IMR-90 (cell line): ENCODE results near the gene CLASP1. TPM values are rescaled to one million over a fixed set of nuclear protein-coding genes. Genes with fewer than 3 reads are reported as not detected.

ENCODE experiments used
- ATAC-seq: fragments of 200-7000 bp; cut with Tn5 transposase; 2 replicates; pipeline ENCODE4 v1.9.1; 2020; ENCODE audit warnings: low read depth, mild to moderate bottlenecking, moderate library complexity
- BruUV-seq: library from RNA; stranded (reverse); fragments of 400-500 nt; replicated peaks from 2 replicates; lab custom pipeline; 2021; lab: Mats Ljungman, UMichigan
- CTCF ChIA-PET: fragments of 300-600 bp; formaldehyde crosslinking; extraction: SDS; loops from one replicate; lab custom pipeline; 2021; ENCODE audit warnings: antibody characterized with exemption; lab: Yijun Ruan, JAX
- POLR2A ChIA-PET: fragments of 300-600 bp; sonication (Branson Sonifier 250); formaldehyde crosslinking; loops from one replicate; lab custom pipeline; 2022; ENCODE audit warnings: antibody characterized with exemption; ENCODE audit not compliant: unreplicated experiment; lab: Charles Lee
- DNase-seq: peaks from one replicate; pipeline ENCODE4 v3.0.0; 2013
- H2AFZ ChIP-seq: replicated peaks from 2 replicates; pipeline ENCODE3; 2013; ENCODE audit warnings: low read length, mild to moderate bottlenecking; ENCODE audit not compliant: poor library complexity
- H2AK5ac ChIP-seq: 2 replicates; pipeline ENCODE4 v1.6.1; 2013; ENCODE audit warnings: low read depth, low read length, inconsistent platforms
- H2AK9ac ChIP-seq: replicated peaks from 2 replicates; pipeline ENCODE3; 2013; ENCODE audit warnings: mild to moderate bottlenecking, low read depth, low read length, moderate library complexity; ENCODE audit not compliant: poor library complexity
- H2BK120ac ChIP-seq: 2 replicates; pipeline ENCODE4 v1.6.1; 2013; ENCODE audit warnings: low read depth, low read length, inconsistent platforms
- H2BK15ac ChIP-seq: 3 replicates; pipeline ENCODE4 v1.6.1; 2013; ENCODE audit warnings: low read depth, low read length, inconsistent platforms
- H2BK20ac ChIP-seq: 2 replicates; pipeline ENCODE4 v1.6.1; 2013; ENCODE audit warnings: low read depth, mild to moderate bottlenecking, inconsistent platforms, low read length, moderate library complexity
- H2BK5ac ChIP-seq: 2 replicates; pipeline ENCODE4 v1.6.1; 2013; ENCODE audit warnings: mild to moderate bottlenecking, low read depth, low read length, inconsistent platforms; ENCODE audit not compliant: poor library complexity, severe bottlenecking
- H3K14ac ChIP-seq: replicated peaks from 2 replicates; pipeline ENCODE4 v1.6.1; 2013; ENCODE audit warnings: low read depth, low read length, inconsistent platforms
- H3K18ac ChIP-seq: 2 replicates; pipeline ENCODE4 v1.6.1; 2013; ENCODE audit warnings: low read depth, low read length, control low read depth
- H3K23ac ChIP-seq: 2 replicates; pipeline ENCODE4 v1.6.1; 2013; ENCODE audit warnings: low read depth, low read length, inconsistent platforms
- H3K27ac ChIP-seq: 2 replicates; pipeline ENCODE4 v1.5.1; 2013; ENCODE audit warnings: mild to moderate bottlenecking, control low read depth, low read length; ENCODE audit not compliant: insufficient read depth
- H3K27me3 ChIP-seq: 2 replicates; pipeline ENCODE4 v1.6.1; 2013; ENCODE audit warnings: low read length; ENCODE audit not compliant: control insufficient read depth, insufficient read depth
- H3K36me3 ChIP-seq: 2 replicates; pipeline ENCODE4 v1.6.1; 2013; ENCODE audit warnings: low read length, mixed read lengths; ENCODE audit not compliant: control insufficient read depth, insufficient read depth
- H3K4ac ChIP-seq: 2 replicates; pipeline ENCODE4 v1.6.1; 2013; ENCODE audit warnings: low read depth, low read length, inconsistent platforms
- H3K4me1 ChIP-seq: 2 replicates; pipeline ENCODE4 v1.6.1; 2013; ENCODE audit warnings: low read length, mixed read lengths; ENCODE audit not compliant: control insufficient read depth, insufficient read depth
- H3K4me2 ChIP-seq: 2 replicates; pipeline ENCODE4 v1.6.1; 2013; ENCODE audit warnings: low read depth, mild to moderate bottlenecking, control low read depth, low read length, moderate library complexity
- H3K4me3 ChIP-seq: 2 replicates; pipeline ENCODE4 v1.5.1; 2013; ENCODE audit warnings: low read depth, mild to moderate bottlenecking, control low read depth, low read length, moderate library complexity; ENCODE audit not compliant: insufficient read depth
- H3K56ac ChIP-seq: 2 replicates; pipeline ENCODE4 v1.6.1; 2013; ENCODE audit warnings: low read length, inconsistent platforms; ENCODE audit not compliant: insufficient read depth; ENCODE audit errors: extremely low read depth
- H3K79me1 ChIP-seq, 2 experiments: 2 replicates each; pipeline ENCODE4 v1.6.1; 2013; ENCODE audit warnings: low read length in 2 of 2, inconsistent platforms in 1 of 2, low read depth in 1 of 2
- H3K9ac ChIP-seq: 2 replicates; pipeline ENCODE4 v1.6.1; 2013; ENCODE audit warnings: low read depth, low read length, control low read depth
- H3K9me1 ChIP-seq: 2 replicates; pipeline ENCODE4 v1.6.1; 2013; ENCODE audit warnings: low read length, inconsistent platforms; ENCODE audit not compliant: insufficient read depth
- H3K9me3 ChIP-seq: 2 replicates; pipeline ENCODE4 v1.6.1; 2013; ENCODE audit warnings: low read length; ENCODE audit not compliant: control insufficient read depth, insufficient read depth
- H4K20me1 ChIP-seq: 2 replicates; pipeline ENCODE4 v1.6.1; 2013; ENCODE audit warnings: low read length, inconsistent platforms; ENCODE audit not compliant: insufficient read depth
- H4K5ac ChIP-seq: 2 replicates; pipeline ENCODE4 v1.6.1; 2013; ENCODE audit warnings: mild to moderate bottlenecking, low read depth, low read length, control low read depth
- H4K8ac ChIP-seq, 2 experiments: 2 replicates each; pipeline ENCODE4 v1.6.1; 2013; ENCODE audit warnings: low read depth in 2 of 2, low read length in 2 of 2, control low read depth in 1 of 2, inconsistent platforms in 1 of 2
- H4K91ac ChIP-seq: 2 replicates; pipeline ENCODE4 v1.6.1; 2013; ENCODE audit warnings: low read depth, low read length, inconsistent platforms; ENCODE audit not compliant: insufficient read depth
- CEBPB ChIP-seq: IDR thresholded peaks from 2 replicates; pipeline ENCODE4 v1.6.1; 2012; ENCODE audit warnings: low read depth, low read length, improper control_type of control experiment
- CTCF ChIP-seq: conservative IDR thresholded peaks from 2 replicates; pipeline ENCODE4 v1.5.1; 2012; ENCODE audit warnings: mild to moderate bottlenecking, low read depth, low read length, improper control_type of control experiment
- ELK1 ChIP-seq: fragments of 150-350 bp; IDR thresholded peaks from 2 replicates; pipeline ENCODE4 v1.6.1; 2016; ENCODE audit warnings: low read depth, mild to moderate bottlenecking, low read length, moderate library complexity, borderline replicate concordance
- MAZ ChIP-seq: IDR thresholded peaks from 2 replicates; pipeline ENCODE4 v1.6.1; 2012; ENCODE audit warnings: low read depth, mild to moderate bottlenecking, low read length, improper control_type of control experiment, moderate library complexity, borderline replicate concordance
- RCOR1 ChIP-seq: IDR thresholded peaks from 2 replicates; pipeline ENCODE4 v1.6.1; 2012; ENCODE audit warnings: mild to moderate bottlenecking, low read length, improper control_type of control experiment; ENCODE audit not compliant: insufficient replicate concordance
- SMC3 ChIP-seq: fragments of 150-350 bp; IDR thresholded peaks from 2 replicates; pipeline ENCODE4 v1.6.1; 2016; ENCODE audit warnings: low read depth, mild to moderate bottlenecking, antibody characterized with exemption, low read length, moderate library complexity
- WGBS, 2 experiments: methylation state at CpG; one replicate each; pipeline versions ENCODE4 v1.1.5 to v1.1.7; 2013; ENCODE audit warnings: missing lambda C conversion rate in 2 of 2; ENCODE audit not compliant: insufficient read length in 1 of 2; ENCODE audit errors: extremely low coverage in 2 of 2; 5-methylcytosine and 5-hydroxymethylcytosine counted together
- dilution Hi-C: fragments of 300-500 bp; cut with HindIII; formaldehyde crosslinking; loops from one replicate; pipeline ENCODE4 v1.14.3; 2018; ENCODE audit warnings: low sequenced_read_pairs; ENCODE audit not compliant: unreplicated experiment
- in situ Hi-C: fragments of 300-500 bp; cut with MboI; formaldehyde crosslinking; loops from 3 replicates; pipeline ENCODE4 v1.14.3; 2019; ENCODE audit warnings: low sequenced_read_pairs, inconsistent platforms, mixed read lengths
- intact Hi-C: fragments of 100-400 bp; cut with micrococcal nuclease; formaldehyde crosslinking; loops from 2 replicates; pipeline ENCODE4 v1.10.0; 2022
- polyA plus RNA-seq, 3 experiments: library from polyadenylated mRNA; depleted of rRNA; stranded (reverse); fragments of >200 nt; gene quantifications; 2 replicates each; pipeline ENCODE4 v1.2.3, GENCODE V29; 2012; ENCODE audit warnings: low replicate concordance in 1 of 3
- total RNA-seq: library from RNA; depleted of rRNA; stranded (reverse); fragments of >200 nt; gene quantifications from 2 replicates; pipeline ENCODE4 v1.2.3, GENCODE V29; 2012

The CLASP1 gene
- total and polyA plus RNA-seq, 2 of the 4 experiments (the other 2 are of a cell fraction): 12.3 to 33.7 TPM

- no peak for TF ChIP-seq CEBPB
- TF ChIP-seq RCOR1: no peak
- TF ChIP-seq MAZ: no peak
- TF ChIP-seq SMC3: no peak
- TF ChIP-seq CTCF: no peak
- no peak for TF ChIP-seq ELK1
- DNase-seq: no peak
- POLR2A ChIA-PET: no interaction called here
- Histone ChIP-seq H2AFZ (no peak overlapping the region), H3K79me1 (peaks cover 20 to 52% of the 10 kb centered on the region in 2 experiments), H2BK120ac (no peak overlapping the region), H3K23ac (no peak overlapping the region), H3K18ac (no peak overlapping the region), H2BK5ac (no peak overlapping the region), H4K8ac (no peak overlapping the region), H2BK15ac (no peak overlapping the region), H4K20me1 (no peaks in the 10 kb centered on the region; the same call in 1 of the 2 replicates), H4K5ac (no peak overlapping the region), H3K4me1 (peaks cover 4% of the 10 kb centered on the region; the same call in 1 of the 2 replicates), H3K9ac (no peak overlapping the region), H2AK9ac (no peak overlapping the region), H4K91ac (no peak overlapping the region), H3K14ac (no peak overlapping the region), H3K4me2 (no peak overlapping the region), H3K4me3 (no peak overlapping the region), H2BK20ac (no peak overlapping the region), H3K4ac (no peak overlapping the region), H3K56ac (no peak overlapping the region), H3K9me1 (peaks cover 26% of the 10 kb centered on the region; the same call in 1 of the 2 replicates), H3K9me3 (no peaks in the 10 kb centered on the region), H3K27me3 (no peaks in the 10 kb centered on the region), H3K36me3 (peaks cover 21% of the 10 kb centered on the region), H3K27ac (no peak overlapping the region), H2AK5ac (no peak overlapping the region)
- intact Hi-C loops (no loop called here), dilution Hi-C loops (no loop called here), in situ Hi-C loops (no loop called here)
- ATAC-seq: peak; percentile 27; the same call in 1 of the 2 replicates
- BruUV-seq: no TSS peak
- CTCF ChIA-PET: interaction anchor here (1.2 kb wide), 1 partner anchor 16 kb away, joined by 4 read pairs; no protein-coding TSS in a partner anchor
- no CpG with 5 or more reads among the region's 1 CpG for WGBS, 2 experiments
These were observed 130.1 kb downstream of the CLASP1 start for GRCh38 chr2:121519153-121519552.
